HEK293 (cell line): Measurements from ENCODE around the gene PLEKHA1.

Experiments used
- CTCF ChIP-seq: fragments of 450-650 bp; formaldehyde crosslinking; IDR thresholded peaks from 2 replicates; pipeline ENCODE4 v1.5.1; 2016; ENCODE audit warnings: missing biosample characterization, missing genetic modification characterization
- KLF9 ChIP-seq: fragments of 450-650 bp; formaldehyde crosslinking; IDR thresholded peaks from 2 replicates; pipeline ENCODE4 v1.5.1; 2016; ENCODE audit warnings: missing biosample characterization, missing genetic modification characterization, low read depth
- YY1 ChIP-seq: fragments of 450-650 bp; formaldehyde crosslinking; IDR thresholded peaks from 2 replicates; pipeline ENCODE4 v1.5.1; 2018; ENCODE audit warnings: missing biosample characterization, missing genetic modification characterization
- ZNF433 ChIP-seq: fragments of 450-650 bp; formaldehyde crosslinking; IDR thresholded peaks from 2 replicates; pipeline ENCODE4 v1.5.1; 2016; ENCODE audit warnings: missing biosample characterization, missing genetic modification characterization, low read depth
- ZNF501 ChIP-seq: fragments of 450-650 bp; formaldehyde crosslinking; IDR thresholded peaks from 2 replicates; pipeline ENCODE4 v1.5.1; 2016; ENCODE audit warnings: missing biosample characterization, missing genetic modification characterization
- ZNF530 ChIP-seq: fragments of 450-650 bp; formaldehyde crosslinking; IDR thresholded peaks from 2 replicates; pipeline ENCODE4 v1.5.1; 2016; ENCODE audit warnings: low read depth, missing biosample characterization, missing genetic modification characterization
- ZNF600 ChIP-seq: fragments of 450-650 bp; formaldehyde crosslinking; IDR thresholded peaks from 2 replicates; pipeline ENCODE4 v1.5.1; 2016; ENCODE audit warnings: missing biosample characterization, missing genetic modification characterization
- ZNF624 ChIP-seq: fragments of 450-650 bp; formaldehyde crosslinking; IDR thresholded peaks from 2 replicates; pipeline ENCODE4 v1.5.1; 2017; ENCODE audit warnings: missing biosample characterization, missing genetic modification characterization
- ZNF677 ChIP-seq: fragments of 450-650 bp; IDR thresholded peaks from 2 replicates; pipeline ENCODE4 v1.5.0; 2018; ENCODE audit warnings: missing biosample characterization, mild to moderate bottlenecking, missing genetic modification characterization, moderate library complexity
- TF ChIP-seq, protein P1 (sequence below): fragments of 450-650 bp; formaldehyde crosslinking; conservative IDR thresholded peaks from 2 replicates; pipeline ENCODE4 v1.5.1; 2016; ENCODE audit warnings: low read depth, missing biosample characterization, missing genetic modification characterization
- TF ChIP-seq, protein P2 (sequence below): fragments of 450-650 bp; formaldehyde crosslinking; IDR thresholded peaks from 2 replicates; pipeline ENCODE4 v1.5.1; 2016; ENCODE audit warnings: missing biosample characterization, missing genetic modification characterization

- TF ChIP-seq CTCF (tag by site-specific recombination), result no peak
- no peak for TF ChIP-seq KLF9 (tag by site-specific recombination)
- TF ChIP-seq ZNF501 (tag by site-specific recombination), result no peak
- TF ChIP-seq ZNF433 (tag by site-specific recombination), result no peak
- TF ChIP-seq, protein P1, sequence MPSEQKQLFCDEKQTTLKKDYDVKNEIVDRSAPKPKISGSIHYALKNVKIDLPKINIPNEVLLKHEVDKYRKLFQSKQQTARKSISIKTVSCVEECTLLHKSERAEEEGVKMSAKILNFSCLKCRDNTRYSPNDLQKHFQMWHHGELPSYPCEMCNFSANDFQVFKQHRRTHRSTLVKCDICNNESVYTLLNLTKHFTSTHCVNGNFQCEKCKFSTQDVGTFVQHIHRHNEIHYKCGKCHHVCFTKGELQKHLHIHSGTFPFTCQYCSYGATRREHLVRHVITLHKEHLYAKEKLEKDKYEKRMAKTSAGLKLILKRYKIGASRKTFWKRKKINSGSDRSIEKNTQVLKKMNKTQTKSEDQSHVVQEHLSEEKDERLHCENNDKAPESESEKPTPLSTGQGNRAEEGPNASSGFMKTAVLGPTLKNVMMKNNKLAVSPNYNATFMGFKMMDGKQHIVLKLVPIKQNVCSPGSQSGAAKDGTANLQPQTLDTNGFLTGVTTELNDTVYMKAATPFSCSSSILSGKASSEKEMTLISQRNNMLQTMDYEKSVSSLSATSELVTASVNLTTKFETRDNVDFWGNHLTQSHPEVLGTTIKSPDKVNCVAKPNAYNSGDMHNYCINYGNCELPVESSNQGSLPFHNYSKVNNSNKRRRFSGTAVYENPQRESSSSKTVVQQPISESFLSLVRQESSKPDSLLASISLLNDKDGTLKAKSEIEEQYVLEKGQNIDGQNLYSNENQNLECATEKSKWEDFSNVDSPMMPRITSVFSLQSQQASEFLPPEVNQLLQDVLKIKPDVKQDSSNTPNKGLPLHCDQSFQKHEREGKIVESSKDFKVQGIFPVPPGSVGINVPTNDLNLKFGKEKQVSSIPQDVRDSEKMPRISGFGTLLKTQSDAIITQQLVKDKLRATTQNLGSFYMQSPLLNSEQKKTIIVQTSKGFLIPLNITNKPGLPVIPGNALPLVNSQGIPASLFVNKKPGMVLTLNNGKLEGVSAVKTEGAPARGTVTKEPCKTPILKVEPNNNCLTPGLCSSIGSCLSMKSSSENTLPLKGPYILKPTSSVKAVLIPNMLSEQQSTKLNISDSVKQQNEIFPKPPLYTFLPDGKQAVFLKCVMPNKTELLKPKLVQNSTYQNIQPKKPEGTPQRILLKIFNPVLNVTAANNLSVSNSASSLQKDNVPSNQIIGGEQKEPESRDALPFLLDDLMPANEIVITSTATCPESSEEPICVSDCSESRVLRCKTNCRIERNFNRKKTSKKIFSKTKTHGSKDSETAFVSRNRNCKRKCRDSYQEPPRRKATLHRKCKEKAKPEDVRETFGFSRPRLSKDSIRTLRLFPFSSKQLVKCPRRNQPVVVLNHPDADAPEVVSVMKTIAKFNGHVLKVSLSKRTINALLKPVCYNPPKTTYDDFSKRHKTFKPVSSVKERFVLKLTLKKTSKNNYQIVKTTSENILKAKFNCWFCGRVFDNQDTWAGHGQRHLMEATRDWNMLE, result no peak
- no peak for TF ChIP-seq ZNF624 (tag by site-specific recombination)
- no peak for TF ChIP-seq YY1 (tag by site-specific recombination)
- TF ChIP-seq ZNF600, result no peak
- TF ChIP-seq, protein P2, sequence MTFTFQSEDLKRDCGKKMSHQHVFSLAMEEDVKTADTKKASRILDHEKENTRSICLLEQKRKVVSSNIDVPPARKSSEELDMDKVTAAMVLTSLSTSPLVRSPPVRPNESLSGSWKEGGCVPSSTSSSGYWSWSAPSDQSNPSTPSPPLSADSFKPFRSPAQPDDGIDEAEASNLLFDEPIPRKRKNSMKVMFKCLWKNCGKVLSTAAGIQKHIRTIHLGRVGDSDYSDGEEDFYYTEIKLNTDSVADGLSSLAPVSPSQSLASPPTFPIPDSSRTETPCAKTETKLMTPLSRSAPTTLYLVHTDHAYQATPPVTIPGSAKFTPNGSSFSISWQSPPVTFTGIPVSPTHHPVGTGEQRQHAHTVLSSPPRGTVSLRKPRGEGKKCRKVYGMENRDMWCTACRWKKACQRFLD (tag by site-specific recombination), result no peak
- no peak for TF ChIP-seq ZNF530 (tag by site-specific recombination)
- TF ChIP-seq ZNF677 (tag by site-specific recombination), result no peak
Observed at GRCh38 chr10:122476333-122476695, 101.8 kb downstream of the PLEKHA1 start.
